NAMALWA (cell line): ENCODE measurements around the gene PRDM8.
"Not testable (repeated sequence)": the region's sequence is repeated elsewhere in the genome, so short reads cannot be mapped to it uniquely, and the experiment has no call there.

Experiments used
- DNase-seq: peaks from one replicate; pipeline ENCODE4 v3.0.0-alpha.2; 2015; ENCODE audit warnings: low spot score

PRDM8 gene

DNA sequence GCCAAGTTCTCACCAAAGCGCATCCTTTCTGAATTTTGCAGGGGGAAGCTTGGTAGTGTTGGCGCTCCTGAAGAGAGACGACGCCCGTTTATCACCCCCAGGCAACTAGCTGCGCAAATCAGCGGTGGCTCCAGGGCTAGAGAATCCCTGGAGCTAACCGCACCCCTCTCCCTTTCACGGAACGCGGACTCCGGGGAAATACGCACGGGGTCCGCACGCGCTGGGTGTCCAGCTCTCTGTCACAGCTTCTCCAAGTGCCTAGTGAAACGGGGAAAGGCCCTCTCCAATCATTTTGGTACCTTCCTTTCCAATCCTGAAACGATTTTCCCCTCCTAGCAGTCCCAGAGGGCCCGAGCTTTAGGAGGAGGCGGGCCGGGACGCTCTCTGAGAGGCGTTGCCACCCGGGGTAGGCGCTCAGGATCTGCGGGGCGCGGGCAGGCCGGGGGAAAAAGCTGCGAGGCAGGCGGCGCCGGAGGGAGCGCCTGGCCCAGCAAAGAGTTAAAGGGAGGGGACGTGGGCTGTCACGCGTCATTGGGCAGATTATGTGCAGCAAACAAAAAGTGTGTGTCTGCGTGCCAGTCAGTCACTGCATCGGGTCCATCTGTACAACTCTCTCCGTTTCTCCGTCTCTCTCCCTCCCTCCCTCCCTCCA, at the start of gene PRDM8:
TSS of gene PRDM8 (plus strand) at position 582 of the 652 bp plus-strand sequence. CDS start 2,578 bp downstream, outside the sequence.
- no peak for DNase-seq

DNA sequence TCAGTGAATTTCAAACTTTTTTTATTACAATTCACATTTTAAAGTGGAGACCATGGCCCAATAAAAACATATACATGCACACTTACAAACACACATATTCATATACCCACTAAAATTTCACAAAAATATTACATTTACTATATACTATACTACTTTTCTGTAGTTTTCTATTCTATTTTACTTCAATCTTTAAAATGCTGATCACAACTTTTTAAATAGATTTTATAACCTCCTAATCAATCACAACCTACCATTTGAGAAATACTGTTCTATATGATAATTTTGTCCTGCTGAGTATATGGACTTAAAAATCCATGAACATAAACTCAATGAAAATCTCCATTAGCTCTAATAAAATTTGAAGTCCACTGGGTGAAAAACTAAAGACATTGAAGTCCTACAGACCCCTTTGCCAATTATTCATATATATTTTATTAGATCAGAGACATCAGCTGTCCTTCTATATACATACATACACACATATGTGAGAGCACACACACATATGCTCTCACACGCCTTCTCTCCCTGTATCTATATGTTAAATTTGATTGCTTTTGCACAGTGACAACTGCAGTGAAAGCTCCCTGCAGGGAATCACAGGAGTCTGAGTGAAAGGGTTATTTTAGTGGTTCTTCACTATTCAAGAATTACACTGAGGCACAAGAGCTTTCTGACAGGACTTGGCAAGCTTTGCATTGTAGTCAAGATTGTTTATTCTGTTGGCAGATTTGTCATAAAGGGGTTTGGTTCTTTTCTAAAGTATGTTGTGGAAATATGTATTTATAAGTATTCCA, 46.7 kb upstream of the PRDM8 start:
- DNase-seq = no peak

DNA sequence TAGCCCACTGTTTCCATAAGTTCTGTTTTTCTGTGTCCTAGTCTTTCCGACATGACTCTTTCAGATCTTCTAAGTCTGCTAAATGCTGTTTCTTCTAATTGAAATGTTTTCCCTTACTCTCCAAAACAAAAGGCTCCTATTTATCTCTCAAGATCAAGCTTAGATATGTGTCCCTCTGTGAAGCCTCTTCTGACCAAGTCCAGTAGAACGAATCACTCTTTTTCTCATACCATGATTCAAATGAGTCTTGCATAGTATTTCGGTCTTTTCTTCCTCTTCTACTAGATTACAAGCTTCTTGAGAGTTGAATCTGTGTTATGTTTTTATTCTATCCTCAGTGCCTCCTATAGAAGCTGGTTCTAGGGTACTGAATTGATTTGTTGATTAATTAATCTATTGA, 45.3 kb upstream of the PRDM8 start:
- no peak for DNase-seq

DNA sequence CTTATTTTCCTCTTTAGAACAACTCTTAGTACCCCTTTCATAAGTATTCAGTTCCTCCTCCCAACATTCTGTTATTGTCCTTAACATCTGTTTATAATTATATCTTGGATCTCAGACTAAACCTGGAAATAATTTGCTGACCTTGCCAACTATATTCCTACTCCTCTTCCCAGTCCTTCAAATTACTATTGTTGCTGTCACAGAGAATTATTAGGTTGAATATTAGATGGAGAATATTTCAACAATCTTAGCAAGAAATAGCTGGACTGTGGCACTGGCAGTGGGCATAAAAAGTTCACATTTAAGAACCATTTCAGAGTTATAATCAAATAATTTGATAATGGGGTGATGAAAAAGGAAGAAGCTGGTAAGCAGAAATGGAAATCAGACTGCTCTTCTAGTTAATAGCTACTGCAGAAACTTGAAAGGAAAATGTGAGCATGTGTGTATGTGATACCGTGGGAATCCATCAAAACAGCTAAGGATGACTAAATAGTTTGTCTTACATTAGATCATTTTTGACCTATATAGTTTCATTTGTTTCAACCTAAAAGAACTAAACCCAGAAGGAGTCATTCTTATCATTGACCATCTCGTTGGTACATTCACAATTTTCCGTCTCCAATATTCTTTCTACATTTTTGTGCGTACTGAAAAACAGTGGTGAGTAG, 43.3 kb upstream of the PRDM8 start:
- DNase-seq = no peak

DNA sequence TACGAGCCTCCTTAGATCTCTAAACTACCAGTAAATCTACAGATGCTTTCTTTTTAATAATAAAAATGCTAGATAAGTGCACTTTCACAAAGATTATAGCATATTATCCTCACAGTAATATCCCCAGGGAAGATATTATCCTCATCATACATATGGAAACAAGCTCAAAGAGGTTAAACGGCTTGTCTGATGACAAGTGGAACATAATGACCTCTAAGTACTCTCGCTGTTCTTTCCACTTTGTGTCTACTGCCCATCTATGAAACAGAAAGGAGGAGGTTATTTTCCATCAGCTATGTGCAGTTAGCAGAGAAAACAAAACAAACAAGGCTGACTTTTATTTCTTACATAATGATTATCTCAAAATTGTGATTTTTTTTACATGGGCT, 42.8 kb upstream of the PRDM8 start:
- no peak for DNase-seq

DNA sequence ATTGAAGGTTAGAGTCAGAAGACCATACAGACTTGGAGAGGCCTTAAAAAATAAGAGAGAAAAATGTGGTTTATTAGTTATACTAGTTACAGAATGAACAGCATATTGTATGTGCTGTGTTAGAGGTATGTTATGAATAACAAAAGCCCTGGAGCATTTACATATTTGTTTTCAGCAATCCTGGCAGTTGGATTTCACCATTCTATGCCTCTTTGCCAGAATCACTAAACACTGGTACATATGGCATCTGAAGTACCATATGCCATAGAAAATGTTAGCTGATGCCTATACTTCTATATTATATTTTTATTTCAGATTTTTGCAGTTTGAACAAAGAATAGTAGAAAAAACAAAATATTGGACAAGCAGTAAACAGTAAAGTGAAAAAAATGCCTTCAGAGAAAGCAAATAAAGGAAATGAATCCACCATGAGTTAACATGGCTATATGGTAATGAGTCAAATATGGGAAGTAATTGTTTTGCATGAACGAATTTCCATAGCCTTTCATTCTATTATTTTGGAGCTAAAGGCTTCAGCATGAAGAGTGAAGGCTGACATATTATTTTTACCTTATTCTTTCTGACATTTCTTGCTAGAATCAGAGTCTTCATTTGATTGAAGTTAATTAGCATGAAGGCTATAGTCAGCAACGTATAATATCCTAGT, 41.9 kb upstream of the PRDM8 start:
- DNase-seq = no peak

DNA sequence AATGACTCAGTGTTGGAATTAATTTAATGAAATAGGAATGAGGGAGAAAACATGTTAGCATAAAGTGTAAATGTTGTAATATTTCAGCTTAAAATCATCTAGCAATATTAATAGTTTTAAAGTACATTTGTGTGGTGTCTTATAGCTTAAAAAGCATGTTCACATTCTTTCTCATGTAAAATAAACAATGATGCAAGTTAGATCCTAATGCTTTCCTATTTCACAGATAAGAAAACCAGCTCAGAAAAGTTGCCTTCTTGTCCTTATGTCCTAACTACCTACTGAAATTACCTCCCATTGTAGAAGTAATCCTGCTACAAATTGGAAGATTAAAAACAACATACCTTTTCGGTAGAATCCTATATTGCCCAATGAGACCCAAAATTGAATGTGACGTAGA, 40.9 kb upstream of the PRDM8 start:
- no peak for DNase-seq

DNA sequence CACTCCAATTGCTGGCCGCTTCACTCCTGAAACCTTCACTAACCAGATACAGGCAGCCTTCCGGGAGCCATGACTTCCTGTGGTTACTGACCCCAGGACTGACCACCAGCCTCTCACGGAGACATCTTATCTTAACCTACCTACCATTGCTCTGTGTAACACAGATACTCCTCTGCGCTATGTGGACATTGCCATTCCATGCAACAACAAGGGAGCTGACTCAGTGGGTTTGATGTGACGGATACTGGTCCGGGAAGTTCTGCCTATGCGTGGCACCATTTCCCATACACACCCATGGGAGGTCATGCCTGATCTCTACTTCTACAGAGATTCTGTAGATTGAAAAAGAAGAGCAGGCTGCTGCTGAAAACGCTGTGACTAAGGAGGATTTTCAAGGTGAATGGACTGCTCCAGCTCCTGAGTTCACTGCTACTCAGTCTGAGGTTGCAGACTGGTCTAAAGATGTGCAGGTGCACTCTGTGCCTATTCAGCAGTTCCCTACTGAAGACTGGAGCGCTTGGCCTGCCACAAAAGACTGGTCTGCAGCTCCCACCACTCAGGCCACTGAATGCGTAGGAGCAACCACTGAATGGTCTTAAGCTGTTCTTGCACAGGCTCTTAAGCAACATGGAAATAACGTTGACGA, 35.8 kb upstream of the PRDM8 start:
- no peak for DNase-seq

DNA sequence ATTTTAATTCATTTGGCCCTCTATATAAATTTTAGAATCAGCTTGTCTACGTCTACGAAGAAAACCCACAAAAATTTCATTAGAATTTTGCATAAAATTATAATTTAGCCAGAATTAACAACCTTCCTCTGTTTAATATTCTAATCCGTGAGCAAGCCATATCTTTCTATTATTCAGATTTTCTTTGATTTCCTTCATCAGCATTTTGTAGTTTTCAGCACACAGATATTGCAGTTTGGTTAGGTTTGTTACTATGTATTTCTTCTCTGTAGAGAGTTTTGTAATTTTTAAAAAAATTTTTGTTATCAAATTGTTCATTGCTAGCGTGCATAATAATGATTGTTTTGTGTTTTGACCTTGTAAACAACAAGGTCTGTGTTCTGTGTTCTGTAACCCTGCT, 34.9 kb upstream of the PRDM8 start:
- no peak for DNase-seq

DNA sequence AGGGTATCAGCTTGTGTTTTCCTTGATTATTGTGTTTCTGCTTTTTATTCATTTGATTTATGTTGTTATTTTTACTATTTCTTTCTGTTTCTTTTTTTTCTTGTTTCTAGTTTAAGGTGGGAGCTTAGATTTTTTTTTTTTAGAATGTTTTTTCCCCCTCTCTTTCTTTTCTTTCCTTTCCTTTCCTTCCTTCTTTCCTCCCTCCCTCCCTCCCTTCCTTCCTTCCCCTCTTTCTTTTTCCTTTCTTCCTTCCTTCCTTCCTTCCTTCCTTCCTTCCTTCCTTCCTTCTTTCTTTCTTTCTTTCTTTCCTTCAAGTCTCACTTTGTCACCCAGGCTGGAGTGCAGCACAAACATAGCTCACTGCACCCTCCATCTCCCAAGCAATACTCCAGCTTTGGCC, 31.4 kb upstream of the PRDM8 start:
- DNase-seq = no peak

DNA sequence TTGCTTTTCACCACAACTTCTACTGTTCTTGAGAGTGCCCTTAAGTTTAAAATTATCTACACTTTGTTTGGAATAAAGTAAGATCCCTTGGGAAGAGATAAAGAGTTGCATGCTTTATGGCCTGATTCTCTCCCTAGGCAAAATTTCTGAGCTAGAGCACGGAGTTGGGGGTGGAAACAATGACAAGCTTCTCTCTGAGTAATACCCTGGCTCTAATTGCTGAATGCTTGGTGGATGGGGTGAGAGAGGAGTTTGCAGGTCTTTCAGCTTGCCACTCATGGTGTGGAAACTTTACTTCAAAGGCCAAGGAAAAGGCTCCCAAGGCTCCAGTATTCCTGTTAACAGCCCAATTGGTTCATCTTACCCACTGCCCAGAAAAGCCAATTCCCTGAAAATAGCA, 26.1 kb upstream of the PRDM8 start:
- DNase-seq = no peak

DNA sequence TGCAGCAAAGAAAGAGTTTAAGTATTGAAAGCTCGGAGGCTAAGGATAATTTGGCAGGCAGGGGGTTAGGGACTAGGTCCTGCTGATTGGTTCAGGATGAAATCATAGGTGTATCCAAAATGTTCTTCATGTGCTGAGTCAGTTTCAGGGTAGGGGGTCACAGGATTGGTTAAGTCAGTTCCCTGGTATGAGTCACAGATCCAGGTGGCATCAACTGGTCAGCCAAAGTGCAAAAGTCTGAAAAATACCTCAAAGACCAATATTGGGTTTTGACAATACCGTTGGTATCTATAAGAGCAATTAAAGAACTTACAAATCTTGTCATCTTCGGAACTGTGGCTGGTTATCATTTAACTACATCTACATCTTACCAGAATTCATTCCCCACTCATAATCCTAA, 25.6 kb upstream of the PRDM8 start:
- DNase-seq = no peak

DNA sequence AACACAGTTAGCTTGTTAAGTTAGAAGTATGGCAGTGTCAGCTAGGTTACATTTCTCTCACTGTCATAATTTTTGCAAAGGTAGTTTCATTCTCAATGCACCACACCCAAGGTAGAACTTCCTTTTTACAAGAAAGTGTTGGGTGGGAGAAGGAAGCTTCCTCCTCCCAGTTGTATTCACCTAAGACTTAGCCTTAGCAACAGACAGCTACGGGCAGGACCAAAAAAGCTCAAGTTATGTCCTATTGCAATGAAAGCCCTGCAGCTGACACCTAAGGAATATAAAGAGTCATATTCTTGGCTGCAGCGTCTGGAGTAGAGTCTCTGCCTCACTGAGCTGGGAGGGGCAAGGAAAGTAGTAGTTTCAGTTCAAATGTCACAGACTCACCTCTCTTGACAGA, 25.1 kb upstream of the PRDM8 start:
- no peak for DNase-seq

DNA sequence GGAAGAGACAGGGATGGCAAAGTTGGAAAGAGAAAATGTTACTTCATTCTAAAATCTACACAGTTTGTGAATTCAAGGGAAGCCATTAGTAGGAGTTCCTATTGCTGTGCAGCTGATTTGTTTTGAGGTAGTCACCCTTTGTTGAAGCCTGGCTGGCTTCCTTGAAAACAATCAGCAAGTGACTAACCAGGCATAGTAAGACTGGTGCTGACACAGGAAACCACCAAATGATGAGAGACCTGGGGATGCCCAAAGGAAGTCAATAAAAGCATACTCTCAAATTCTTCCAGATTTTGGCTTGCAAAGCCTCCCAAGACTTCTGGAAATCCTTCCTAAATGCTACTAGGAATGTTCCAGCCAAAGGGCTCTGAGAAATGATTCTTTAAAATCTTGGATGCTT, 23.9 kb upstream of the PRDM8 start:
- no peak for DNase-seq

DNA sequence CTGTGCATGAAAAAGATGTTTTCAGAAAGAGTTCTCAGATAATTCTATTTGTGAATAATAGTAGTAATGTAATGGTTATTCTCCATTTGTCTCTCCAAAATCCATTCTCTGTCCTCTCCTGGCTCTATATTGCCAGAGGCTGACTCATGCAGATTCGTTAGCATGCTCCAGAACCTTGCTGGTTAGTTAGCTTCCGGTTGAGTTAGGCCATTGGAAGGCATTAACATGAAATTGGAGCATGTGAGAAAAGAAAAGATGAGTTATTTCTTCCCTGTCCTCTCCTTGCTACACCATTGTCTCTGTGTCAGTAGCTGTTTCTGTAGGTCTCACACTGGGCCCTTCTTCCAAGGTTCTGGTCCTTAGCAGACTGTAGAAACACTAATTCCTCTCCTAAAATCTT, 23.5 kb upstream of the PRDM8 start:
- DNase-seq = no peak

DNA sequence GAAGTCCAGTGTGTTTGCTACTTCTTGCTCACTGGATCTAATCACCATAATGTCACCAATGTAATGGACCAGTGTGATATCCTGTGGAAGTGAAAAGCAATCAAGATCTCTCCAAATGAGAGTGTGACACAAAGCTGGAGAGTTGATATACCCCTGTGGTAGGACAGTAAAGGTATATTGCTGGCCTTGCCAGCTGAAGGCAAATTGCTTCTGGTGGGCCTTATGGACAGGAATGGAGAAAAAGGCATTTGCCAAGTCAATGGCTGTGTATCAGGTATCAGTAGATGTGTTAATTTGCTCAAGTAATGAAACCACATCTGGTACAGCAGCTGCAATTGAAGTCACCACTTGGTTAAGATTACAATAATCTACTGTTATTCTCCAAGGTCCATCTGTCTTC, 19.5 kb upstream of the PRDM8 start:
- DNase-seq = not testable (repeated sequence)

DNA sequence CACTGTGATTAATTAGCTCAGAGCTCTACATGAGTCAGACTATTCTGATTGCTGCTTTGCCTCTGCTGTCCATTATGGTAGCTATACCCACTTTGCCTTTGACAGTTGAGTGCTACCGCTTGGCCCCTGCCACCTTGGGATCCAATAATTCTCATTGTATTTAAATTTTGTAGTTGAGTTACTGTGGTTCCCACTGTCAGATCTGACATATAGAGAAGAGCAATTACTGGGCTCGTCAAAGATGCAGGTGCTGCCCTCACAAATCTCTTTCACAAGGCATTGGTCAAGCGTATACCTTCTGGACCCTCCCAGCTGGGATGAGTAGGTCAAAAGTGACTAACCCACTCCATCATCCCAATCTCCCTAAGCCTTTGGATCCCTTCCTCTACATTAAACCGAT, 18.3 kb upstream of the PRDM8 start:
- DNase-seq = no peak

DNA sequence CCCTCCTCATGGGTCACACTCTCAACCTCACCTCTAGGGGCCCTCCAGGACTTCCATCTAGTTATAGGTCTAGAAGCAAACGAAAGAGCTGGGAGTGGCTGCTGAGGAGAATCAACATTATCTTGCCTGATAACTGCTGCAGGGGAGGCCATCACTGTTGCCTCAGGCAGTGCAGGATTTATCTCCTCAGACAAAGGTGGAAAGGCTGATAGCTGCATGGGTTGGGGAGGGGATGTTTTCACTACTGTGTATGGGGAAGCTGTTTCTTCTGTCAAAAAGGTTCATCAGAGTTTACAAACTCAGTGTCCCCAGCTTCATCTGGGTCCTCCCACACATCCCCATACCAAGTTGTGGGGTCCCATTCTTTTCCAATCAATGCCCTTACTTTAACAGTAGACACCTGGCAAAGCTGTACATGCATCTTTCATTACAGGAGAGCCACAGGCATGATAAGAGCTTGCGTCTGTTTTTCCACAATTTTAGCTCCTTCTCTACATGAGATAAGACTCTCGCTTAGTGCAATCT, 17.6 kb upstream of the PRDM8 start:
- DNase-seq = no peak

DNA sequence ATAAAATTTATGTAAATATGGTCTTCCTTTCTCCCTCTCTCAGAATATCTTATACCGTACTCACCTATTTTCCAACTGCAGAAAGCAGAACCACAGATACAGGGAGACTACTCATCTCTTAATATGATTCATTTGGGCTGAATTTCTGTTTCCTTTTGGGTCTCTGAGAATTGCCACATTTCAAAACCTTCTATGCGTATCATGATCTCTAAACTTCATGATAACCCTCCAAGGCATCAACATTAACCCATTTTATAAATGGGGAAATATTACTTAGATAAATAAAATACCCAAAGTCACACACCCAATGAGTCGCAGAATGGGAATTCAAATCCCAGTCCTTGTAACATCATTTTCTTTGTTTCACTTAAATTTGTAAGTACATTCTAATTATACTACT, 16.6 kb upstream of the PRDM8 start:
- DNase-seq = no peak

DNA sequence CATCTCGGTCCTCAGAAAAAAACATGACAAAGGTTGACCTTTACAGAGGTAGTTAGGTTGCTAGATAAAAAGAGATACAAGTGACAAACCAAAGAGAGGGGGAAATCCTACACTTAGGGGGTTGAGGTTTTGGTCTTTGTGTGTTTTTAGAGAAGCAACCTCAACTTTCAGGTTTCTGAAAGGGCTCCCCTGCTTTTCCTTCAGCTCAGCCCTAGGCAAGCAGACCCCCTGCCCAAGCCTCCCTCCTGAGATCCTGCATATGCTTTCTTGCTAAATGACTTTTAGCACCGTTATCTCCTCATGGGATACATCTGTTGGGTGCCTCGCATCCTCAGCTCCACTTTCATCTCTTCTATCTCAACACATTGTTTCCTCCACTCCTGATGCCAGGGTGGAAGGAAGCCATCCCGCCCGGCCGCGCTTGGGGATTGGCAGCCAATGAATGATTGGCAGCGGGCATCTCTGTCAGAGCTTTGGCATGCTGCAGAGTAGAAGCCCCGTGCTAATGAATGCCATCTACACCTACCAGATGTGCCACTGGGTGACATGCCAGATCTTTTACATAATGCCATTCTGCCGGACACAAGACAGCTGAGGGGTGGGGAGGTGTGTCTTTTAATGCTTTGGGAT, 15.0 kb upstream of the PRDM8 start:
- DNase-seq = no peak

DNA sequence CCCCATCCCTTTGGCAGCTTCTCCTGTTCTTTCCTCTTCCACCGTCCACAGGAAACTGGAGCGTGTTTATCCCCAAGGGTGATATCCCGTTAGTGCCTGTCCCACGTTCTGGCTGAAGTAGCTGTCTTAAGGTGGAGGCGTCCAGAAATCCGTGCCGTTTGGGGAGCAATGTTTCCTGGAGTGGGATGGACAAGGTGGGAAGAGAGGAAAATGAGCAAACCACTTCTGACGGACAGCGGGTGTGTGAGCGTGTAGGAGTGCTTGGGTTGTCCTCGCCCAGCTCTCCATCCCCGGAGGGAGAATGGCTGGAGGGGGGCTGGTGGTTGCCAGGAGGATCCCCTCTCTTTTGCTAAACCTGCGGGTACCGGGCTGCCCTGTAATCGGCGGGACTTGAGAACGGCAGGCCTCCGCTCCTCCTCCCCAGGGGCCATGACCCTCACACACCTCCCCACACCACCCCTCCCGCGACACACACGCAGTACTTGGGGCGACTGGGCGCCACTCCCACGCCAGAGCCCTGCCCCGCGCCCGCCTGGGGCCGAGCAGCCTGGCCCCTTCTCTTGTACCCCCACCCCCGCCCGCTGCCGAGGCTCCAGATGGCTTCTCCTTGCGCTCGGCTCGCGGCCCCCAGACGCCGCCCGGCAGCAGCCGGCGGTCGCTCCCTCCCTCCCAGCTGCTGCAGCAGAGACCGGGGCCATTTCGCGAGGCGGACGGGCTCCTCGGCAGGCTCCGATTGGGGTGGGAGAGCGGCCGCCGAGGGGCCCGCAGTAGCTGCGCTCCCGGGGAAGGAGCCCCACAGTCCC, 13.9 kb upstream of the PRDM8 start:
- no peak for DNase-seq
